ENCODE results near the gene SMPDL3A. TPM values are rescaled to one million over a fixed set of nuclear protein-coding genes. Genes with fewer than 3 reads are reported as not detected.

Gene SMPDL3A
- polyA plus RNA-seq, 2 of the 4 experiments (the other 2 are of a cell fraction), result 2.0 to 3.3 TPM

DNA sequence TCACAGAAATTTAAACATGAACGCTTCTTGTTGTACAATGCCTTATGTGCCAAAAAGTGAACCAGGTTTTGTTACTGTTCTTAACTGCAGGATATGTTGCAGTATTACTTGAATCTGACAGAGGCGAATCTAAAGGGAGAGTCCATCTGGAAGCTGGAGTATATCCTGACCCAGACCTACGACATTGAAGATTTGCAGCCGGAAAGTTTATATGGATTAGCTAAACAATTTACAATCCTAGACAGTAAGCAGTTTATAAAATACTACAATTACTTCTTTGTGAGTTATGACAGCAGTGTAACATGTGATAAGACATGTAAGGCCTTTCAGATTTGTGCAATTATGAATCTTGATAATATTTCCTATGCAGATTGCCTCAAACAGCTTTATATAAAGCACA, 19.9 kb downstream of the SMPDL3A start:
- no peaks in the 10 kb centered on the region for H3K9me3 ChIP-seq
- H3K4me2 ChIP-seq, result no peak overlapping the region
- TF ChIP-seq FOSL2 (IDR thresholded peaks at IDR 0.05) (no peak), FOSL2 (CRISPR knock-in tag; IDR thresholded peaks at IDR 0.05) (no peak), HOXB5 (CRISPR knock-in tag; IDR thresholded peaks at IDR 0.05) (no peak), POLR2AphosphoS2 (conservative IDR thresholded peaks at IDR 0.05; ENCODE audit: low read length) (no peak), CEBPB (IDR thresholded peaks at IDR 0.05) (no peak), BHLHE40 (IDR thresholded peaks at IDR 0.05; ENCODE audit: low read depth, low read length) (no peak), KDM1A (IDR thresholded peaks at IDR 0.05; ENCODE audit: low read depth) (no peak), CHD2 (IDR thresholded peaks at IDR 0.05; ENCODE audit: low read length, partially characterized antibody) (no peak), JUNB (IDR thresholded peaks at IDR 0.05) (no peak), ZNF302 (CRISPR knock-in tag; IDR thresholded peaks at IDR 0.05) (no peak), RNF2 (IDR thresholded peaks at IDR 0.05; ENCODE audit: borderline replicate concordance, low read depth) (no peak)
- TF ChIP-seq, protein P1, sequence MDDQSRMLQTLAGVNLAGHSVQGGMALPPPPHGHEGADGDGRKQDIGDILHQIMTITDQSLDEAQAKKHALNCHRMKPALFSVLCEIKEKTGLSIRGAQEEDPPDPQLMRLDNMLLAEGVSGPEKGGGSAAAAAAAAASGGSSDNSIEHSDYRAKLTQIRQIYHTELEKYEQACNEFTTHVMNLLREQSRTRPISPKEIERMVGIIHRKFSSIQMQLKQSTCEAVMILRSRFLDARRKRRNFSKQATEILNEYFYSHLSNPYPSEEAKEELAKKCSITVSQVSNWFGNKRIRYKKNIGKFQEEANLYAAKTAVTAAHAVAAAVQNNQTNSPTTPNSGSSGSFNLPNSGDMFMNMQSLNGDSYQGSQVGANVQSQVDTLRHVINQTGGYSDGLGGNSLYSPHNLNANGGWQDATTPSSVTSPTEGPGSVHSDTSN (IDR thresholded peaks at IDR 0.05), result no peak
- TF ChIP-seq, protein P2, sequence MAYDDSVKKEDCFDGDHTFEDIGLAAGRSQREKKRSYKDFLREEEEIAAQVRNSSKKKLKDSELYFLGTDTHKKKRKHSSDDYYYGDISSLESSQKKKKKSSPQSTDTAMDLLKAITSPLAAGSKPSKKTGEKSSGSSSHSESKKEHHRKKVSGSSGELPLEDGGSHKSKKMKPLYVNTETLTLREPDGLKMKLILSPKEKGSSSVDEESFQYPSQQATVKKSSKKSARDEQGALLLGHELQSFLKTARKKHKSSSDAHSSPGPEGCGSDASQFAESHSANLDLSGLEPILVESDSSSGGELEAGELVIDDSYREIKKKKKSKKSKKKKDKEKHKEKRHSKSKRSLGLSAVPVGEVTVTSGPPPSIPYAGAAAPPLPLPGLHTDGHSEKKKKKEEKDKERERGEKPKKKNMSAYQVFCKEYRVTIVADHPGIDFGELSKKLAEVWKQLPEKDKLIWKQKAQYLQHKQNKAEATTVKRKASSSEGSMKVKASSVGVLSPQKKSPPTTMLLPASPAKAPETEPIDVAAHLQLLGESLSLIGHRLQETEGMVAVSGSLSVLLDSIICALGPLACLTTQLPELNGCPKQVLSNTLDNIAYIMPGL (CRISPR knock-in tag; IDR thresholded peaks at IDR 0.05; ENCODE audit: borderline replicate concordance), result no peak
- TF ChIP-seq, protein P3, sequence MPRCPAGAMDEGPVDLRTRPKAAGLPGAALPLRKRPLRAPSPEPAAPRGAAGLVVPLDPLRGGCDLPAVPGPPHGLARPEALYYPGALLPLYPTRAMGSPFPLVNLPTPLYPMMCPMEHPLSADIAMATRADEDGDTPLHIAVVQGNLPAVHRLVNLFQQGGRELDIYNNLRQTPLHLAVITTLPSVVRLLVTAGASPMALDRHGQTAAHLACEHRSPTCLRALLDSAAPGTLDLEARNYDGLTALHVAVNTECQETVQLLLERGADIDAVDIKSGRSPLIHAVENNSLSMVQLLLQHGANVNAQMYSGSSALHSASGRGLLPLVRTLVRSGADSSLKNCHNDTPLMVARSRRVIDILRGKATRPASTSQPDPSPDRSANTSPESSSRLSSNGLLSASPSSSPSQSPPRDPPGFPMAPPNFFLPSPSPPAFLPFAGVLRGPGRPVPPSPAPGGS (IDR thresholded peaks at IDR 0.05), result no peak
- TF ChIP-seq, protein P4, sequence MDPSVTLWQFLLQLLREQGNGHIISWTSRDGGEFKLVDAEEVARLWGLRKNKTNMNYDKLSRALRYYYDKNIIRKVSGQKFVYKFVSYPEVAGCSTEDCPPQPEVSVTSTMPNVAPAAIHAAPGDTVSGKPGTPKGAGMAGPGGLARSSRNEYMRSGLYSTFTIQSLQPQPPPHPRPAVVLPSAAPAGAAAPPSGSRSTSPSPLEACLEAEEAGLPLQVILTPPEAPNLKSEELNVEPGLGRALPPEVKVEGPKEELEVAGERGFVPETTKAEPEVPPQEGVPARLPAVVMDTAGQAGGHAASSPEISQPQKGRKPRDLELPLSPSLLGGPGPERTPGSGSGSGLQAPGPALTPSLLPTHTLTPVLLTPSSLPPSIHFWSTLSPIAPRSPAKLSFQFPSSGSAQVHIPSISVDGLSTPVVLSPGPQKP (IDR thresholded peaks at IDR 0.05; ENCODE audit: low read depth, low read length), result no peak
- no peak overlapping the region for H3K27ac ChIP-seq
- 86% methylated on average over 4 of the region's 4 CpGs for WGBS (ENCODE audit: missing lambda C conversion rate)
- CTCF ChIA-PET, result no interaction called here
- ATAC-seq (no peak), FAIRE-seq (no peak), DNase-seq (ENCODE audit: low read depth in 1 of 2, low spot score in 1 of 2) (no peak)
- POLR2A ChIA-PET, result no interaction called here
- H3K4me3 ChIP-seq, result no peak overlapping the region
- no peaks in the 10 kb centered on the region for H3K4me1 ChIP-seq

DNA sequence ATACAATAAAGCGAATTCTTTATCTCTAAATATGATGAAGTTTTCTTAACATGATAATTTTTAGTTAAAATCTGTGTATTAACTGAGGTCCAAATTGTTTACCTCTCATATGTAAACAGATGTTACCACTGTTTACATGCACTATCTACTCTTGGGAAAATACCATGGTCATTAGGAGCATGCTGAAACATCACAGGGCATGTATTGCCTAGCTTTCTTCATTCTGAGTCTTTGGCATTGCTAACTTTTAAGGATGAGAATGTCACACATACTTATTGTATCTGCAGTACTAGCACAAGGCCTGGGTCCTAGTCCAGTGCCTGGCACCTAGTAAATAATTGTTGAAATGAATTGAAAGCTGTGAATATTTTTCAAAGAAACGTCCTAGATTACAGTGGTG, 20.6 kb downstream of the SMPDL3A start:
- DNase-seq (ENCODE audit: low read depth in 1 of 2, low spot score in 1 of 2), result no peak
- ChIA-PET CTCF (interaction anchor here (0.6 kb wide), 1 partner anchor 267 kb away, joined by 3 read pairs; no protein-coding TSS in a partner anchor), POLR2A (no interaction called here)
- Histone ChIP-seq H3K9me3 (no peaks in the 10 kb centered on the region), H3K27ac (no peak overlapping the region), H3K4me2 (no peak overlapping the region), H3K4me3 (no peak overlapping the region), H3K4me1 (no peaks in the 10 kb centered on the region)
- 50% methylated on average over 2 of the region's 2 CpGs for WGBS (ENCODE audit: missing lambda C conversion rate)
- no peak for FAIRE-seq
- ATAC-seq, result no peak
- TF ChIP-seq SMC3 (IDR thresholded peaks at IDR 0.05) (no peak), ZNF302 (CRISPR knock-in tag; IDR thresholded peaks at IDR 0.05) (no peak)
- TF ChIP-seq, protein P5, sequence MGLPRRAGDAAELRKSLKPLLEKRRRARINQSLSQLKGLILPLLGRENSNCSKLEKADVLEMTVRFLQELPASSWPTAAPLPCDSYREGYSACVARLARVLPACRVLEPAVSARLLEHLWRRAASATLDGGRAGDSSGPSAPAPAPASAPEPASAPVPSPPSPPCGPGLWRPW (IDR thresholded peaks at IDR 0.05), result no peak

DNA sequence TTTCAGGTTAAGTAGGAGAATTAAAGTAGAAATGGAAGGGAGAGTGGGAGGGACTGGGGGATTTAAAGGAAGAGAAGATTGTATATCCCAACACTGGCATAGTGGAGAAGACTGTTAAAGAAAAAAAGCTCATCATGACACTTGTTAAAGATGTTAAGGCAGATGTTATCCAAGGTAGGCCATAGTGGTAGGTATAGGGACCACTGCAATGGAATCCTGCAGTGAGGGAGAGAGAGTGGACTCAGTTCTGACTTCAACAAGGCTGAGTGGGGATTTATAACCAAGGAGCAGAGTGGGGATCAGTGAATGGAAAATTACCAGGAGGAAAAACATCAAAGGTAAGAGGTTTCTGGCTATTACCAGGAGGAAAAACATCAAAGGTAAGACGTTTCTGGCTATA, 21.1 kb downstream of the SMPDL3A start:
- TF ChIP-seq HOXB13 (CRISPR knock-in tag; IDR thresholded peaks at IDR 0.05; ENCODE audit: low read depth) (no peak), HOXB5 (CRISPR knock-in tag; IDR thresholded peaks at IDR 0.05) (no peak), MAZ (IDR thresholded peaks at IDR 0.05; ENCODE audit: borderline replicate concordance, low read depth, low read length) (no peak), HEYL (CRISPR knock-in tag; IDR thresholded peaks at IDR 0.05) (no peak), EHMT2 (IDR thresholded peaks at IDR 0.05; ENCODE audit: low read depth) (no peak), RFX5 (IDR thresholded peaks at IDR 0.05) (no peak), BHLHE40 (IDR thresholded peaks at IDR 0.05; ENCODE audit: low read depth, low read length) (no peak)
- TF ChIP-seq, protein P3 (IDR thresholded peaks at IDR 0.05), result no peak
- TF ChIP-seq, protein P6, sequence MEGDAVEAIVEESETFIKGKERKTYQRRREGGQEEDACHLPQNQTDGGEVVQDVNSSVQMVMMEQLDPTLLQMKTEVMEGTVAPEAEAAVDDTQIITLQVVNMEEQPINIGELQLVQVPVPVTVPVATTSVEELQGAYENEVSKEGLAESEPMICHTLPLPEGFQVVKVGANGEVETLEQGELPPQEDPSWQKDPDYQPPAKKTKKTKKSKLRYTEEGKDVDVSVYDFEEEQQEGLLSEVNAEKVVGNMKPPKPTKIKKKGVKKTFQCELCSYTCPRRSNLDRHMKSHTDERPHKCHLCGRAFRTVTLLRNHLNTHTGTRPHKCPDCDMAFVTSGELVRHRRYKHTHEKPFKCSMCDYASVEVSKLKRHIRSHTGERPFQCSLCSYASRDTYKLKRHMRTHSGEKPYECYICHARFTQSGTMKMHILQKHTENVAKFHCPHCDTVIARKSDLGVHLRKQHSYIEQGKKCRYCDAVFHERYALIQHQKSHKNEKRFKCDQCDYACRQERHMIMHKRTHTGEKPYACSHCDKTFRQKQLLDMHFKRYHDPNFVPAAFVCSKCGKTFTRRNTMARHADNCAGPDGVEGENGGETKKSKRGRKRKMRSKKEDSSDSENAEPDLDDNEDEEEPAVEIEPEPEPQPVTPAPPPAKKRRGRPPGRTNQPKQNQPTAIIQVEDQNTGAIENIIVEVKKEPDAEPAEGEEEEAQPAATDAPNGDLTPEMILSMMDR (IDR thresholded peaks at IDR 0.05), result no peak
- TF ChIP-seq, protein P4 (IDR thresholded peaks at IDR 0.05; ENCODE audit: low read depth, low read length), result no peak
- WGBS (ENCODE audit: missing lambda C conversion rate), result 26% methylated on average over 1 of the region's 1 CpG
- ChIA-PET POLR2A (no interaction called here), CTCF (interaction anchor here (0.6 kb wide), 1 partner anchor 267 kb away, joined by 3 read pairs; no protein-coding TSS in a partner anchor)
- no peak for FAIRE-seq
- no peak for ATAC-seq
- no peak for DNase-seq (ENCODE audit: low read depth in 1 of 2, low spot score in 1 of 2)
- Histone ChIP-seq H3K27ac (no peak overlapping the region), H3K9me3 (no peaks in the 10 kb centered on the region), H3K4me2 (no peak overlapping the region), H3K4me3 (no peak overlapping the region), H3K4me1 (no peaks in the 10 kb centered on the region)
